ENCODE data around the gene VSIG4. TPM values are rescaled to one million over a fixed set of nuclear protein-coding genes. Genes with fewer than 3 reads are reported as not detected.

The VSIG4 gene
- total and polyA plus RNA-seq, 8 donors = 5.7 to 377 (median 11.7) TPM

GRCh38 chrX:66009231-66009845 lies 30.5 kb downstream of the VSIG4 start:
- Histone ChIP-seq H3K4me1 (peaks cover 0 to 12% of the 10 kb centered on the region in 2 donors), H3K36me3 (no peaks in the 10 kb centered on the region), H3K27ac (no peak overlapping the region), H3K4me3 (no peak overlapping the region), H3K9me3 (no peaks in the 10 kb centered on the region), H3K27me3 (no peaks in the 10 kb centered on the region)
- intact Hi-C loops (cut with DNase I) = no loop called here
- TF ChIP-seq CTCF (IDR thresholded peaks at IDR 0.05) = no peak
- DNase-seq = no peak
- no peak for ATAC-seq

GRCh38 chrX:66008328-66008970 lies 31.4 kb downstream of the VSIG4 start:
- no peaks in the 10 kb centered on the region for H3K36me3 ChIP-seq
- peaks cover 0 to 4% of the 10 kb centered on the region in 2 donors for H3K27me3 ChIP-seq
- DNase-seq (no peak), ATAC-seq (no peak)
- no peak for TF ChIP-seq CTCF (IDR thresholded peaks at IDR 0.05)
- peak overlapping the region in 1 of 2 donors; percentile 58 for H3K27ac ChIP-seq
- no peak overlapping the region for H3K4me3 ChIP-seq
- H3K9me3 ChIP-seq = no peaks in the 10 kb centered on the region
- intact Hi-C loops (cut with DNase I) = no loop called here
- H3K4me1 ChIP-seq = peaks cover 0 to 16% of the 10 kb centered on the region in 2 donors

GRCh38 chrX:66007851-66008250 lies 32.0 kb downstream of the VSIG4 start:
- Histone ChIP-seq H3K27me3 (peaks cover 0 to 5% of the 10 kb centered on the region in 2 donors), H3K4me3 (no peak overlapping the region), H3K36me3 (no peaks in the 10 kb centered on the region), H3K27ac (peak overlapping the region in 1 of 2 donors; percentile 58), H3K4me1 (peaks cover 0 to 18% of the 10 kb centered on the region in 2 donors), H3K9me3 (no peaks in the 10 kb centered on the region)
- no peak for TF ChIP-seq CTCF (IDR thresholded peaks at IDR 0.05)
- DNase-seq (no peak), ATAC-seq (no peak)
- intact Hi-C loops (cut with DNase I) = no loop called here

- Histone ChIP-seq H3K4me1 (peaks cover 0 to 18% of the 10 kb centered on the region in 2 donors), H3K9me3 (no peaks in the 10 kb centered on the region), H3K36me3 (no peaks in the 10 kb centered on the region), H3K27me3 (peaks cover 0 to 5% of the 10 kb centered on the region in 2 donors), H3K27ac (peak overlapping the region in 1 of 2 donors; percentile 80), H3K4me3 (no peak overlapping the region)
- TF ChIP-seq CTCF (IDR thresholded peaks at IDR 0.05) = no peak
- intact Hi-C loops (cut with DNase I) = no loop called here
- ATAC-seq = no peak
- DNase-seq = no peak
Observed at GRCh38 chrX:66005830-66006449, 33.9 kb downstream of the VSIG4 start.
